SK-MEL-5 (cell line): Measurements from ENCODE around the gene ZDHHC13. TPM values are rescaled to one million over a fixed set of nuclear protein-coding genes. Genes with fewer than 3 reads are reported as not detected.
A peak's percentile ranks its signal among the peaks of the same experiment; 100 is the strongest.

Source experiments
- DNase-seq: peaks from one replicate; pipeline ENCODE4 v3.0.0-alpha.2; 2016; ENCODE audit warnings: low read depth, low spot score
- in situ Hi-C: cut with HindIII; loops from 2 replicates; pipeline ENCODE4 v1.10.0; 2016; ENCODE audit warnings: low sequenced_read_pairs, high pct_unique_total_duplicates, low pct_unique_long_range_greater_than_20kb
- total RNA-seq: library from RNA; depleted of rRNA; stranded (reverse); fragments of >200 nt; shearing (Covaris generic); gene quantifications from 2 replicates; pipeline ENCODE4 v1.2.3, GENCODE V29; 2014

ZDHHC13 gene
- total RNA-seq, 1 experiment from 2014 or later, result 18.0 TPM

- peak; percentile 52 for DNase-seq
- in situ Hi-C loops, result no loop called here
Observed at GRCh38 chr11:19187833-19188258, 70.9 kb downstream of the ZDHHC13 start.

GRCh38 chr11:19191530-19192169 is 74.7 kb downstream of the ZDHHC13 start:
- in situ Hi-C loops, result no loop called here
- DNase-seq, result no peak

GRCh38 chr11:19193916-19194315 is 76.9 kb downstream of the ZDHHC13 start:
- in situ Hi-C loops, result no loop called here
- DNase-seq, result no peak

GRCh38 chr11:19194620-19195308 is 77.8 kb downstream of the ZDHHC13 start:
- in situ Hi-C loops, result no loop called here
- DNase-seq, result no peak

GRCh38 chr11:19196432-19196831 is 79.5 kb downstream of the ZDHHC13 start:
- in situ Hi-C loops, result no loop called here
- no peak for DNase-seq

- in situ Hi-C loops, result no loop called here
- no peak for DNase-seq
Observed at GRCh38 chr11:19199048-19199447, 82.1 kb downstream of the ZDHHC13 start.

- DNase-seq, result no peak
- in situ Hi-C loops, result no loop called here
Observed at GRCh38 chr11:19199771-19200170, 82.8 kb downstream of the ZDHHC13 start.

- peak; percentile 8 for DNase-seq
Observed at GRCh38 chr11:19200410-19201201, 83.6 kb downstream of the ZDHHC13 start.

GRCh38 chr11:19201737-19202605 is 85.0 kb downstream of the ZDHHC13 start, which contains the start of gene CSRP3:
CSRP3 (minus strand) TSS chr11:19201983; CDS start chr11:19192448, 9,535 bp downstream.
- in situ Hi-C loops, result no loop called here
- DNase-seq, result no peak

More at GRCh38 chr11:19200410-19201201, 83.6 kb downstream of the ZDHHC13 start:
- in situ Hi-C loops, result no loop called here

- in situ Hi-C loops, result no loop called here
- no peak for DNase-seq
Observed at GRCh38 chr11:19204836-19205235, 87.9 kb downstream of the ZDHHC13 start.

GRCh38 chr11:19208181-19208580 is 91.2 kb downstream of the ZDHHC13 start:
- no peak for DNase-seq

GRCh38 chr11:19208959-19209546 is 92.1 kb downstream of the ZDHHC13 start:
- DNase-seq, result no peak
- in situ Hi-C loops, result no loop called here

More at GRCh38 chr11:19208181-19208580, 91.2 kb downstream of the ZDHHC13 start:
- in situ Hi-C loops, result no loop called here

- in situ Hi-C loops, result no loop called here
- no peak for DNase-seq
Observed at GRCh38 chr11:19209617-19210370, 92.8 kb downstream of the ZDHHC13 start.

- in situ Hi-C loops, result no loop called here
- DNase-seq, result no peak
Observed at GRCh38 chr11:19216021-19216420, 99.1 kb downstream of the ZDHHC13 start.

GRCh38 chr11:19216709-19217374 is 99.9 kb downstream of the ZDHHC13 start:
- in situ Hi-C loops, result no loop called here
- DNase-seq, result no peak

GRCh38 chr11:19218216-19218615 is 101.2 kb downstream of the ZDHHC13 start:
- in situ Hi-C loops, result no loop called here
- DNase-seq, result no peak
